GM18498 (cell line): Measurements from ENCODE around the gene TLR9.

Source experiments
- ATAC-seq: cut with Tn5 transposase; IDR thresholded peaks from one replicate; pipeline ENCODE4 v1.9.1; 2021; ENCODE audit warnings: mild to moderate bottlenecking, moderate library complexity; ENCODE audit not compliant: unreplicated experiment

The TLR9 gene

DNA sequence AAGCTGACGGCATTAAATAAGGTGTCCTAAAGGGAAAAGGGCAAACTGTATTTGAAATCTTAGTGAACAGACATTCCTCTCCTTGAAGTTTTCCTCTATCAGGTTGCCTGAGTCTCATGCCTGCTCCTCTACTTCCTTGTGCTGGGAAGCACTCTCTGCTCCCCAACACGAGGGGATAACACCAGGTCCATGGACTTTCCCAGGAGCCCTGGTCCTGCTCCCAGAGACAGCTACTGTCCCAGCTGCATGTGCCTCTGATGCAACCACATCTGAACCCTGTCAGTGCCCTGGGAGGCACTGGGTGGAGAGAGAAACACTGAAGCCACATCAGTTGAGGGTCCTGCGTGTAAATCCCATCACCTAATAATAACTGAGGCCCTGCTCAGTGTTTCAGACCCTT, 7.4 kb downstream of the TLR9 start:
- no peak for ATAC-seq

DNA sequence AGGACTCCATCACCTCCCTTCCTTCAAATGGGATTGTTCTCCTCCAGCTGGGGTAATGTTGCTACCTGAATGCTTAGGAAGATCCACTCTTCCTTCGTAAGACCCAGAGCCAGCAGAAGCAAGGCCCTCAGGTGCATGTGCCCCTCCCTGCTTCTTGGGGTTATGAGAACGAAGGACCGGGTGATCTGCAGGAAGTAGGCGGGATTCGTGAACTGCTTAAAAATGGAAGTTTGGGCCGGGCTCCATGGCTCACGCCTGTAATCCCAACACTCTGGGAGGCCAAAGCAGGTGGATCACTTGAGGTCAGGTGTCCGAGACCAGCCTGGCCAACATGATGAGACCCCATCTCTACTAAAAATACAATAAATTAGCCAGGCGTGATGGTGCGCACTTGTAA, 8.0 kb downstream of the TLR9 start:
- no peak for ATAC-seq

DNA sequence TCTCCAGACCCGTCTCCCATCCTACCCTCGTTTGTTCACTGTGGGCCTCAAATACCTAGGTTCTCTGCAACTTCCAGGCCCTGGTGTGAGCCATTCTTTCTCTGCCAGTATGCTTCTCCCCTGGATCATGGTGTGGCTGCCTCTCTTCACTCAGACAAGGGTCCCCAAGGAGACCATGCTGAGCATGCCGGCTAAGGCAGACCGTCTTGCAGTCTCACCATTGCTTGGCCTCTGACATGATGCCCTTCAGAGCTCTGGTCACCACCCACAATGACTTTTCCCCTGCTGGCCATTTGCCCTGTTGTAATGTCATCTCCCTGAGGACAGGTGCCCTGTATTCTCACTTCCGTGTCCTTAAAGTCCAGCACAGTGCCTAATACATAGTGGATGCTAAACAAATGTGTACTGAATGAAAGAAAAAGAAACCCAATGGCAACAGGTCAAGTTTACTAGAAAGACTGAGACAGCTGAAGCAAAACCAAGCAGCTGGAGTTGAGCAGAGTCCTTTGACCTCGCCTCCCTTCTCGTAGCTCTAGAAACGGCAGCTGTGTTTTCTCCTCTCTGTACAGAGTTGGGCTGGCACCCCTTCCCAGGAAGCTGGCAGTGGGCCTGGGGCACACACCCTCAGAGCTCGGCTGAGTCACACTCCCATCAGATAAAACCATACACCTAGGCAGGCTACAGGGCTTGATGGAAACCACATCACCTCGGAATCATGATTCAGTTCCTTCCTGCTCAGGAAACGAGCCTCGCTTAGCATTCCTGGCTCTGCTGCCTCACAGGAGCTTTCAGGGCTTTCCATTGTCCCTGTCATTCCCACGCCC, 8.6 kb downstream of the TLR9 start:
- ATAC-seq = no peak

DNA sequence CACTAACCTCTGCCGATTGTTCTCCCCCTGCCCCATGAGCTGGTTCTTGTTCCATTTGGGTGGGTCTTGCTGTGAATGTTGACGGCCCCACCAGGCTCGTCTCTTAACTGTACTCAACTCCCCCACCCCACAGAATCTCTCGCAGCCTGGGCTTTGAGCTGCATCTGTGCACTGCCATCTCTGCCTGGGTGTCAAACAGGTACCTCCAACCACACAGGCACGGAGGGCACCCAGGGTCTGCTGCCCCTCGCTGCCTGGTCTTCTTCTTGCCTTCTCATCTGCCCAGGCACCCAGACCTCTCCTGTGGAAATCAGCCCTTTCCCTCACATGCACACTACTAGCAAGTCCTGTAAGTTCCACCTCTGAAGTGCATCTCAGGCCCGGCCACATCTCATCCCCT, 10.1 kb downstream of the TLR9 start:
- no peak for ATAC-seq

DNA sequence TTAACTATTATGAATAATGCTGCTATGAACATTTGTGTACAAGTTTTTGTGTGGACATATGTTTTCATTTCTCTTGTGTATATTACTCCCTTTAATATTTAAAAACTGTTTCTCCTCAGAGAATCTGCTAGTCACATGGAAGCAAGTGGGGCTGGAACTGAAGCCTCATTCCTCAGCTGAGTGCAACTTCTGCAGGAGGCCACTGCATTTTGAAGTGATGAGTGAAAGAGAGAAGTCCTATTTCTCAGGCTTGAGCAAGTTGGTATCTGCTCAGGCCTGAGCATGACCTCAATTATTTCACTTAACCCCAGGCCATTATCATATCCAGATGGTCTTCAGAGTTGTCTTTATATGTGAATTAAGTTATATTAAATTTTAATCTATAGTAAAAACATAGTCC, 11.5 kb downstream of the TLR9 start:
- ATAC-seq = no peak

DNA sequence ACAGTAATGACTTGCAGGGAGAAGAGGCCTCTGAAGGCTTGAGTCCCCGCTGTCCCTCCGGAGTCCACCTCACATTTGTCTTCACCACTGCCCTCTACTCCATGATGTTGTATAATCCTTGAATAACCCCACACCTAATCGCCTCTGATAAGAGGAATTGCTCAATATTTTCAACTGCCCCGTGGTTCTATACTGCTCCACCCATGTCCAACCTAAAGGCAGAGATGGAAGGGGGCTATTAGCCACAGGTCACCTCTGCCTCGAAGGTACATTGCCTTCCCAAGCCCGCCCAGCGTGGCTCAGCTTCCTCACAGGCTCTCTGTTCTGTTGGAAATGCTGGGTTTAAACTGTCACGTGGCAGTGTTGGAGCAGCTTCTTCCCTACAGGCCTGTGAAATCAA, 12.4 kb downstream of the TLR9 start:
- no peak for ATAC-seq

DNA sequence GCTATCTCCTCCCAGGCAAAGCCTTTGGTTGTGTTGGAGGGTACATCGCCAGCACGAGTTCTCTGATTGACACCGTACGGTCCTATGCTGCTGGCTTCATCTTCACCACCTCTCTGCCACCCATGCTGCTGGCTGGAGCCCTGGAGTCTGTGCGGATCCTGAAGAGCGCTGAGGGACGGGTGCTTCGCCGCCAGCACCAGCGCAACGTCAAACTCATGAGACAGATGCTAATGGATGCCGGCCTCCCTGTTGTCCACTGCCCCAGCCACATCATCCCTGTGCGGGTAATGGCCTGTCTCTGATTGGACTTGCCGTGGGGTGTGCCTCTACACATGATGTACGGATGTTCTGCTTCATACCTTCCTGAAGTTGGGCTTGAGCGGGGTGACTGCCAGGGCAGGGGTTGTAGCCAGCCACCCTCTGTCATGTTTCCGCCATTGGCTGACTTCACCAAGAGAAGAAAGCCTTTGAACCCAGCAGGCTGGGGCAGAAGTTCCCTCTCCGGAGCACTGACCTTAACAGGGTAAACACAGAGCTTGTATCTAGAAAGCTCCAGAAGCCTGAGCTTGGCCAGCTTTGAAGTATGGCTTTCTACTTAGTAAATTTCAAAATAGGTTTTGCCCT, 14.1 kb downstream of the TLR9 start:
- no peak for ATAC-seq

DNA sequence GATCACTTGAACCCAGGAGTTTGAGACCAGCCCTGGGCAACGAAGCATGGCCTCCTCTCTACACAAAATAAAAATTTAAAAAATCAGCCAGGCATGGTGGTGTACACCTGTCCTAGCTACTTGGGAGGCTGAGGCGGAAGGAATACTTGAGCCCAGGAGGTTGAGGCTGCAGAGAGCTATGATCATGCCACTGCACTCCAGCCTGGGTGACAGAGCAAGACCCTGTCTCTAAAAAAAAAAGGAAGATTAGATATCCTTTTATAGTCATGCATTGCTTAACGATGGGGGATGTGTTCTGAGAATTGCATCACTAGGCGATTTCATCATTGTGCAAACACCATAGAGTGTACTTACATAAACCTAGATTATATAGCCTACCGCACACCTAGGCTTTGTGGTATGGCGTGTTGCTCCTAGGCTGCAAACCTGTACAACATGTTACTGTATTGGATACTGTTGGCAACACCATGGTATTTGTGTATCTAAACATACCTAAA, 14.8 kb downstream of the TLR9 start:
- ATAC-seq = no peak

DNA sequence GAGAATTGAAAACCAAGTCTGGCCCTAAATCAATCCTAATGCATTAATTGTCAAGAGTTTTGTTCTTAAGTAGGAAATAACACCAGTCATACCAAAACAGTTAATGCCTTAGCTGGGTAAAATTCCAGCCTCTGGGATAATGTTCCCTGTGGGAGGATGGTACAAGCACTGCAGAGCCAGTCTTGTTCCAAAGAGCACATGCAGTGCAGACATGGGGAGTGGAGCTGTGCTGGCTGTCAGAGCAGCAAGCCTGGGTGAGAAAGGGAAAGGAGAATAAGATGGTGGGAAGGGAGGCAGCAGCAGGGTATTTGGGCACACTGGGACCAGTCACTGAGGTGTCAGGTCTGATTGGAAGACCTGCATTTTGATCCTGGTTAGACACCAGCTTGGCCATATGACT, 15.4 kb downstream of the TLR9 start:
- no peak for ATAC-seq

DNA sequence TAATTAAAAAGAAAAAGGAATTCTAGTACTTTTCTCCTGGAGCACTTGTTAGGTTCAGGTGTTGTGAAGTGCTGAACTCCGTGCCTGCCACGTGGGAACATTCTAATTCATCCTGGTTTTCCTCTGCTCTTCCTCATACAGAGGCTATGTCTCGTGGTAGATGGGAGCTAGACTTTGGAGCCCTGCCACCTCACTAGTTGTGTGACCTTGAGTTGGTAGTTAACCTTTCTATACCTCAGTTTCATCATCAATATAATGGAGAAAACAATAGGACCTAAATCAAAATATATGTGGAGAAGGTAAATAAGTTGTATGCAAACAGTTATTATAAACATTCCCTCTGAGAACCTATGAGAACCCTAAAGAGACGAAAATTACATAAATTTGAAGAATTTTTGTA, 16.9 kb downstream of the TLR9 start:
- no peak for ATAC-seq

DNA sequence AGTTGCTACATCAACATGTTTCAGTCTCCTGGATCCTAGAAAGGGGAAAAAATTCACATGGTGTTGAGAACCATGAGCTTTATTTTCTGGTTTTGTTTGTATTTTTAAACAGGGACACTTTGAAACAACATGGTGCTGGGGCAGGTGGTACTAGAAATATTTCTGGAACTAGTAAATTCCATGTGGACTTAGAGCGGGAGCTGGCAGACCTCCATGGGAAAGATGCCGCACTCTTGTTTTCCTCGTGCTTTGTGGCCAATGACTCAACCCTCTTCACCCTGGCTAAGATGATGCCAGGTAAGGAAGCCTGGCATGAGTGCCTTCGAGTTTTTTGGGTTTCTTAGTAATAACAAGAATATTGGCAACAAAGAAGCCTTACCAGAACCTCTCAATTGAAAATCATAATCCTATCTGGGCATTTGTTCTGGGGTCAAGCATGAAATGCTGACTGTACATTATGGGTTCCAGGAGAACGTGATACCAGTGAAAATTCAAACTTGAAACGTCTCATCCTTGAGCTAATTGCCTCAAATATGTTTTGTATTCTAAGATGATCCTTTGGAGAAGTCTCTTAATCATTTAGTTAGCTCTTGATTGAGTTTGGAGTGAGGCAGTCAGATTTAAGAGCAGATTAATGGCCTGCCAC, 19.6 kb downstream of the TLR9 start:
- ATAC-seq = no peak

DNA sequence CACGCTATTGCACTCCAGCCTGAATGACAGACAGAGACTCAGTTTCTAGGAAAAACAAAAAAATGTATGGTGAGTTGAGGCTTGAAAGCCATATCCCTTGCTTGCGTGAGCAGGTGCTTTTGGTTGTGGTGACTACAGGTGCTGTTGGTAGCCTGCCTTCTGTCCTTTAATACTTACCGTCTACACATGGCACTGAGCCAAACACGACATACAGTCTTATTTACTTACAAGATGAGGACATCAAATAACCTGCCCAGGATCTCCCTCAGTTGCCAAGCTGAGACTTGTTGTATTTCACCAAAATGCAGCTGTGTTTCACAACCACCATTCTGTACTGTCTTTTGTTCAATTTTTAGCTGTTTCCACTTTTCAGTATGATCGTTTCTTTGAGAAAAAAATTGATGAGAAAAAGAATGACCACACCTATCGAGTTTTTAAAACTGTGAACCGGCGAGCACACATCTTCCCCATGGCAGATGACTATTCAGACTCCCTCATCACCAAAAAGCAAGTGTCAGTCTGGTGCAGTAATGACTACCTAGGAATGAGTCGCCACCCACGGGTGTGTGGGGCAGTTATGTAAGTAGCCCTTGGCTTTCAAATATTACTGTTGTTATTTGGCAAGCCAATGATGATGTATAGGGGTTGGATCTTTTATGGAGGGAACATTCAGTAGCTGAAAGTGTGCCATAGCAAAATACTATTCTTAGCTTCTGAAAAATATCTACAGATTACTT, 20.9 kb downstream of the TLR9 start:
- ATAC-seq = no peak

DNA sequence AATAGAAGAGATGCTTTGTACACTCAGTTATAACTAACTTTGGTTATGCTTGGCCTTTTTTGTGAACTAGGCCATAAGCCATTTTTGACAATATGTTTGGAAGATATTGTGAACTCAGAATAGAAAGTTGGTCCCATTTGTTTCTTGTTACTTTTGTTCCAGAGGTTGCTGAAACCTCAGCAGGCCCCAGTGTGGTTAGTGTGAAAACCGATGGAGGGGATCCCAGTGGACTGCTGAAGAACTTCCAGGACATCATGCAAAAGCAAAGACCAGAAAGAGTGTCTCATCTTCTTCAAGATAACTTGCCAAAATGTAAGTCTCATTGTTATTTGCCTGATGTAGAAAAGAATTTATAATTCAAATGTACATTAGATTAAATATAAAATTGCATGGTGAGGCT, 21.7 kb downstream of the TLR9 start:
- no peak for ATAC-seq

DNA sequence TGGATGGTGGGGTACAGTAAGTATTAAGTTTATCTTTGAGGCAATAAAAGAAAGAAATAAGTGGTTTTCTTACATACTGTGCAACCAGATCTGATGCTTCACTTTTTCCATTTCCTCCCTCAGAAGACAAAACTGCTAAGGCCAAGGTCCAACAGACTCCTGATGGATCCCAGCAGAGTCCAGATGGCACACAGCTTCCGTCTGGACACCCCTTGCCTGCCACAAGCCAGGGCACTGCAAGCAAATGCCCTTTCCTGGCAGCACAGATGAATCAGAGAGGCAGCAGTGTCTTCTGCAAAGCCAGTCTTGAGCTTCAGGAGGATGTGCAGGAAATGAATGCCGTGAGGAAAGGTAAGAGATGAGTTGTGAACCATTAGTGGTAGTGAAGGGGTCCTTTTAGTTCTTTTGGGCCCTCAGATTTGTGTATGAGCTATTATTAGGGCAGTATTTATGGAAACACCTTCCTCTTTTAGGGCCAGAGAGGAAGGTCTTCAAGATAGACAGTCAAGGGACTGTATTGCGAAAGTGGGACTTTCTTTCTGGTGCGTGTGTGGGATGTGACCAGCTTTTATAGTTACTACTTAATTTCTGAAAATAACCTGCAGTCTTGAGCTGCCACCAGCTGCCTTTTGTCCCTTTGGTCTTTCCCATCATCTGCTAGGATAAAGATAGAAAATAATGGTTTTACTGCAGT, 22.9 kb downstream of the TLR9 start:
- ATAC-seq = no peak

DNA sequence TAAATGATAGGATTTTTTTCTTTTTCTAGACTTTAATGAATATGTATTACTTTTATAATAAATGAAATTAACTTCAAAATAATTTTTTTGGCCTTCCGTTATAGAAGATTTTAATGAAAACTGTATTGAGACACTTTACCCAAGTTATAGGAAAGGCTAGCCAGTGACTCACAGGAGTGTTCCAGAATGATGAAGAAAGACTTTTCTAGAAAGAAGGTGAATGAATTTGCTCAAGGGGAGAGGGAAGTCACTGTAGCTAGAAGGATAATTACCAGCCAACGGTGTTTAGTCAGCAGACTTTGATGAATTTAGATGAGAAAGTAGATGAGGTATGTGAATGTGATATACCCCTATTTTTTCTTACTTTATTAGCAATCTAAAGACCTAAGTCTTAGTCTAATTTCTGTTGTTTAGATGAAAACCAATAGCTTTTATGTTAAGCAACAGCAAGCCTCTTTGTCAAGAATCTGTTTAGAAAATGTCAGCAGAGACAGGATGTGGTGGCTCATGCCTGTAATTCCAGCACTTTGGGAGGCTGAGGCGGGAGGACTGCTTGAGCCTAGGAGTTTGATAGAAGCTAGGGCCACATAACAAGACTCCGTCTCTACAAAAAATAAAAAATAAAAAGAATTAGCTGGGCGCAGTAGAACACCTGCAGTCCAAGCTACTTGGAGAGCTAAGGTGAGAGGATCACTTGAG, 24.3 kb downstream of the TLR9 start:
- no peak for ATAC-seq

DNA sequence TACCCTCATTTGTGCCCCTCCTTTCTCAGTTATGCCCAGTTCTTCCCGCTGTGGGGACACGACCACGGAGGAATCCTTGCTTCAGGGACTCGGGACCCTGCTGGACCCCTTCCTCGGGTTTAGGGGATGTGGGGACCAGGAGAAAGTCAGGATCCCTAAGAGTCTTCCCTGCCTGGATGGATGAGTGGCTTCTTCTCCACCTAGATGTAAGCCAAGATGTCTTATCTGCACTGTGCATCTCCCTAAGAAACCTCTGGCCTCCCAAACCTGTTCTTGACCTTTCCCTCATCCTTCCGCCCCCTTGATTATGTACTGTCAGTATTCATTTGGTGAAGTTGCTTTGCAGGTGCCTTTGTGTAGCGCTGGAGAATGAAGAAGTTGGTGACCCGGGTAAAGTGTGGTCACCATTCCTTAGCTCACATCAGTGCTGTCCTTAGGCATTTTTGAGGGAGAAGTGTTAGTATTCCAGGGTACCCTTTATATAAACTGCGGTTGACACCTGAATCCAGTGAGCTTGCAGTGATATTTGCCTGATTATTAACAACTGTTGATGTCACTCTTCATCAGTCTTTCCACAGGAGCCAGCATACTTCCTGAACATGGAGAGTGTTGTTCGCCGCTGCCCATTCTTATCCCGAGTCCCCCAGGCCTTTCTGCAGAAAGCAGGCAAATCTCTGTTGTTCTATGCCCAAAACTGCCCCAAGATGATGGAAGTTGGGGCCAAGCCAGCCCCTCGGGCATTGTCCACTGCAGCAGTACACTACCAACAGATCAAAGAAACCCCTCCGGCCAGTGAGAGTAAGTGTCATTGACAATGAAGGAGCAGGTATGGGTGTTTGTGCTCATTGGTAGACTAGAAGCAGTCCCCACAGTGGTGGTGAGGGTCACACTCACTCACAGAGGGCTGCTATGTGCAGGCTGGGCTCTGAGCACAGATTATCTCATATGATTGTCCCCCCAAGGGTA, 26.5 kb downstream of the TLR9 start:
- no peak for ATAC-seq

DNA sequence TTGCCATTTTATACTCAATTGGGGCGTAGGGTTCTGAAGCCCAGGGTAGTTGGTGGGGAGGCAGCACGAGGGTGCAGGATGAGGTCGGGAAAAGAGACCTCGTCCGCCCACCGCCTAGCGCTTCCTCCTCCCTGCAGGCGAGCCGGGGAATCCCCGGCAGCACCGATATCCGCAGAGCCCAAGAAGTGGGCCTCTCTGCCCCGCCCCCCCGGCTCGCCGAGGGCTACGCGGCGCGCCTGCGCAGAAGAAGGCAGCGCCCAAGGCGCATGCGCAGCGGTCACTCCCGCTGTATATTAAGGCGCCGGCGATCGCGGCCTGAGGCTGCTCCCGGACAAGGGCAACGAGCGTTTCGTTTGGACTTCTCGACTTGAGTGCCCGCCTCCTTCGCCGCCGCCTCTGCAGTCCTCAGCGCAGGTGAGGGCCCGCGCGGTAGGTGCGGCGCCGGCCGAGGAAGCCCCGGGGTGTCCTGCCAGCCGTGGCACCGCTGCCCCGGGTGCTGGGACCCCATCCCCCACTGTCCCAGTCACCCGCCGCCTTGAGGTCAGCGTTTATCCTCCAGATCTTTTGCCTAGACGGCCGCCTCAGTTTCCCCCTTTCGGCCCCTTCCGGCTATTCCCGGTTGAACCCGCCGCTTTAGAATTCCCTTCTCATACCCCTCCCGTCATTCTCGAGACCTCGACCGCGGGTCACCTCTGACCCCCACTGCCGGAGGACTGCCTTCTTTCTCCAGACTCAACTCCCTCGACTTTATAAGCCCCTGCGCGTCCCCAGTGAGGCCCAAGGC, 27.4 kb downstream of the TLR9 start, which contains the start of gene ALAS1:
TSS of gene ALAS1 (plus strand) at position 319 of the 784 bp plus-strand sequence. CDS start 1,082 bp downstream, outside the sequence.
- peak; percentile 79 for ATAC-seq

DNA sequence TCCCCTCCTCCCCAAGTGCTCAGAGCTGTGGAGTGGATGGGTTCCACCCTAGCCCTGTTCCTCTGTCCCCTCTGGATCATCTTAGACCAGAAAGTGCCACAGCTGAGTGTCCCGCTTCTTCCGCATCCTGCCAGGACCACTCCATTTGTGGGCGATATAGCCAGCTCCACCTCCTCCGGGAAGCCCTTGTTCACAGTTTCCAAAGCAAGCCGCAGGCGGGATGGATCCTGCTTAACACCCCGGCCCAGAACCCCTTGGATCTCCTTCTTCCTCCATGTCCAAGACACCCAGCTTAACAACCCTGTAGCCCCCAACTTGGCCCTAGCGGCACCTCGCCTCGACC, 28.0 kb downstream of the TLR9 start:
- no peak for ATAC-seq
